Measurements from ENCODE around the gene ASB8.

ASB8 gene

DNA sequence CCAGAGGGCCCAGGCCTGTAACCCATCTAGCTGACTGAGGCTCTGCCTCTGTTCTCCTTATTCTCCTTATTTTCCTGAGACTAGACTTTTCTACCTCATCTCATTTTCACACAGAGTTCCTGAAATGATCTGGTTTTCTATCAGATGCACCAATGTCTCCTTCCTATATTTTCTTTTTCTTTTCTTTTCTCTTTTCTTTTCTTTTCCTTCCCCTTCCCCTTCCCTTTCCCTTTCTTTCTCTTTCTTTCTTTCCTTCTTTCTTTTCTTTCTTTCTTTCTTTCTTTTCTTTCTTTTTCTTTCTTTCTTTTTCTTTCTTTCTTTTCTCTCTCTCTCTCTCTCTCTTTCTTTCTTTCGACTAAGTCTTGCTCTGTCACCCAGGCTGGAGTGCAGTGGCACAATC is 23.1 kb upstream of the ASB8 start:
- TF ChIP-seq, protein P1, sequence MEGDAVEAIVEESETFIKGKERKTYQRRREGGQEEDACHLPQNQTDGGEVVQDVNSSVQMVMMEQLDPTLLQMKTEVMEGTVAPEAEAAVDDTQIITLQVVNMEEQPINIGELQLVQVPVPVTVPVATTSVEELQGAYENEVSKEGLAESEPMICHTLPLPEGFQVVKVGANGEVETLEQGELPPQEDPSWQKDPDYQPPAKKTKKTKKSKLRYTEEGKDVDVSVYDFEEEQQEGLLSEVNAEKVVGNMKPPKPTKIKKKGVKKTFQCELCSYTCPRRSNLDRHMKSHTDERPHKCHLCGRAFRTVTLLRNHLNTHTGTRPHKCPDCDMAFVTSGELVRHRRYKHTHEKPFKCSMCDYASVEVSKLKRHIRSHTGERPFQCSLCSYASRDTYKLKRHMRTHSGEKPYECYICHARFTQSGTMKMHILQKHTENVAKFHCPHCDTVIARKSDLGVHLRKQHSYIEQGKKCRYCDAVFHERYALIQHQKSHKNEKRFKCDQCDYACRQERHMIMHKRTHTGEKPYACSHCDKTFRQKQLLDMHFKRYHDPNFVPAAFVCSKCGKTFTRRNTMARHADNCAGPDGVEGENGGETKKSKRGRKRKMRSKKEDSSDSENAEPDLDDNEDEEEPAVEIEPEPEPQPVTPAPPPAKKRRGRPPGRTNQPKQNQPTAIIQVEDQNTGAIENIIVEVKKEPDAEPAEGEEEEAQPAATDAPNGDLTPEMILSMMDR (IDR thresholded peaks at IDR 0.05; ENCODE audit: insufficient read depth, low read length, missing control alignments), result no peak
- POLR2A ChIA-PET, result no interaction called here

GRCh38 chr12:48179466-48179865 is 22.2 kb upstream of the ASB8 start:
- POLR2A ChIA-PET, result no interaction called here
- CTCF ChIA-PET, result interaction anchor here (0.8 to 9.5 kb wide), 7 partner anchors 9 to 216 kb away, joined by 3 to 77 read pairs (median 3); partner anchors contain the start of gene TMEM106C
- TF ChIP-seq, protein P1 (IDR thresholded peaks at IDR 0.05; ENCODE audit: insufficient read depth, low read length, missing control alignments), result no peak
- H3K4me3 ChIP-seq (ENCODE audit: low read depth, low read length), result no peak overlapping the region
- no peak for DNase-seq (ENCODE audit: low read depth, low spot score)

More for the DNA sequence above, 23.1 kb upstream of the ASB8 start:
- CTCF ChIA-PET, result interaction anchor here (0.8 to 9.5 kb wide), 4 partner anchors 8 to 96 kb away, joined by 3 to 77 read pairs (median 3); no protein-coding TSS in a partner anchor
- DNase-seq (ENCODE audit: low read depth, low spot score), result no peak
- H3K4me3 ChIP-seq (ENCODE audit: low read depth, low read length), result no peak overlapping the region

GRCh38 chr12:48177982-48178381 is 20.7 kb upstream of the ASB8 start:
- TF ChIP-seq, protein P1 (IDR thresholded peaks at IDR 0.05; ENCODE audit: insufficient read depth, low read length, missing control alignments), result no peak
- DNase-seq (ENCODE audit: low read depth, low spot score), result no peak
- ChIA-PET CTCF (interaction anchor here (1.5 to 9.5 kb wide), 3 partner anchors 12 to 19 kb away, joined by 7 to 77 read pairs (median 23); no protein-coding TSS in a partner anchor), POLR2A (no interaction called here)
- no peak overlapping the region for H3K4me3 ChIP-seq (ENCODE audit: low read depth, low read length)

- POLR2A ChIA-PET, result no interaction called here
- no peak for DNase-seq (ENCODE audit: low read depth, low spot score)
- CTCF ChIA-PET, result interaction anchor here (0.6 to 9.5 kb wide), 7 partner anchors 9 to 21 kb away, joined by 3 to 77 read pairs (median 5); no protein-coding TSS in a partner anchor
- H3K4me3 ChIP-seq (ENCODE audit: low read depth, low read length), result no peak overlapping the region
- TF ChIP-seq, protein P1 (IDR thresholded peaks at IDR 0.05; ENCODE audit: insufficient read depth, low read length, missing control alignments), result no peak
These were observed 19.1 kb upstream of the ASB8 start for GRCh38 chr12:48176417-48176751.

DNA sequence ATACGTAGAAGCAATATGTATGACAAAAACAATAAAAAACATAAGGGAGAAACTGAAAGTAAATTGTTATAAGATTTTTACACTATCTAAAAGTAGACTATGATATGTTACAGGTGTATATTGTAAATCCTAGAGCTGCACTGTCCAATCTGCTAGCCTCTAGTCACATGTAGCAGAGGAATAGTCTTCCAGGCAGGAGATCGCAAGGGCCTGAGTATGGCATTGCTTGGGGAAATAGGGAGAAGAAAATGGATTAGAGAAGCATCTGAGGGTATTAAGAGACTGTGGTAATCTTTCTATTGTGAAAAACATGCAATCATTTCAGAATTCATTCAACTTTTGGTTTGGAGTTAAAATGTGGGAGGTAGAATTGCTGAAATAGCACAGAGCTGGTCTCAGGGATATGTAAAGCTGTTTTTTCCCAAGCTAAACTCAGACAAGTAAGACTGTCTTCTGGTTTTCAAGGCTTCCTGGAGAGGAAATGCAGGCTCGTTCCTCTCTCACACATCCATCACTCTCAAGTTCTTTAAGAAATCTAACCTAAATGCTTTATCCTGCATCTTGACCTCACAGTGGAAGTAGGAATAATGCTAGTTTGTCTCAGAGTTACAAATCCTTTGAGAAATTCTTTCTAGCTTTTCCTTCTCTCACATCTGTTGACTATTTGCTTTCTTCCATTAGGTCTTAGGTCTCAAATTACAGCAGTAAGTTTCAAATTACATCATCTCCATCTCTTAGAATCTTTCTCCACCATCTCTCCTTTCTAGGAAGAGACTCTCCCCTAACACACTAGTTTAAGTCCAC is 18.5 kb upstream of the ASB8 start:
- ChIA-PET CTCF (interaction anchor here (1.0 to 9.5 kb wide), 7 partner anchors 10 to 213 kb away, joined by 3 to 77 read pairs (median 5); partner anchors contain the start of genes ASB8 and TMEM106C), POLR2A (no interaction called here)
- DNase-seq (ENCODE audit: low read depth, low spot score), result no peak
- H3K4me3 ChIP-seq (ENCODE audit: low read depth, low read length), result no peak overlapping the region
- TF ChIP-seq, protein P1 (IDR thresholded peaks at IDR 0.05; ENCODE audit: insufficient read depth, low read length, missing control alignments), result no peak

DNA sequence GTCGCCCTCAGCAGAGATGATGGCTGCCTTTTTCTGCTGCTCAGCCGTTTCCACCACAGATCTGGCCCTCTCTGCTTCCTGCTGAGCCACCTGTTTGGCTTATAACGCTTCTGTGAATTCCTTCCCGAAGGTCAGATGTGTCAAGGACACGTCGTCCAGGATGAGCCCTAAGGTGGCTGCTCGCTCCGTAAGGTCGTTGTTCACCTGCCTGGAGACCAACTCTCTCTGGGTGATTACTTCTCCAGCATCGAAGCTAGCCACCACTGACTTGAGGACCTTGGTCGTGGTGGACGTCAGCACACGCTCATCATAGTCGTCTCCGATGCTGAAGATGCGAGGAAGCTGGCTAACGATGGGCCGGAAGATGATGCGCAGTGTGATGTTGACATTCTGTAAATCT is 11.7 kb upstream of the ASB8 start:
- no peak for DNase-seq (ENCODE audit: low read depth, low spot score)
- TF ChIP-seq, protein P1 (IDR thresholded peaks at IDR 0.05; ENCODE audit: insufficient read depth, low read length, missing control alignments), result no peak
- ChIA-PET CTCF (interaction anchor here (1.3 to 6.2 kb wide), 7 partner anchors 8 to 206 kb away, joined by 3 to 77 read pairs (median 6); partner anchors contain the start of genes ASB8 and TMEM106C), POLR2A (no interaction called here)
- no peak overlapping the region for H3K4me3 ChIP-seq (ENCODE audit: low read depth, low read length)
